Measurements from ENCODE around the gene RILPL2.
"Not testable (repeated sequence)": the region's sequence is repeated elsewhere in the genome, so short reads cannot be mapped to it uniquely, and the experiment has no call there.

Gene RILPL2

DNA sequence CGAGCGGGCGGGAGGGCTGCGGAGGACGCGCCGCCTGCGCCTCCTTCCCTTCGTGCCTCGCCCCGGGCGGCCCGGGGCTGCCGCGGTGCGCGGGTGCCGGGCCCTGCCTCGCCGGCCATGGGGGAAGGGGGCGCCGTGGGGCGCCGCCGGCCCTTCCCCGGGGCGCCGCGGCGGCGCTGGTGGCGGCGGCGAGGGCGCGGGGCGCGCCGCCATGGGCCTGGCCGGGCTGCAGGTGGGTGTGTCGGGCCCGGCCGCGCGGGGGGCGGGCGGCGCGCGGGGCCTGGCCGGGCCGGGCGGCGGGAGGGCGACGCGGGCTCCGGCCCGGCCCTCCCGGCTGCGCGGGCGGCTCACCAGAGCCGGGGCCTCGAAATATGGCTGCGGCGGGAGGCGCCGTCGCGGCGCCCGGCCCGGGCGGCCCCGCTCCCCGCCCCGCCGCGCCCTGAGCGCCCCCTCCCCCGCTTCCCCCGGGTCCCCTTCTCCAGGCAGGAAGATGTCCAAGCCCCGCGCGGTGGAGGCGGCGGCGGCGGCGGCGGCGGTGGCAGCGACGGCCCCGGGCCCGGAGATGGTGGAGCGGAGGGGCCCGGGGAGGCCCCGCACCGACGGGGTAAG lies 47.4 kb downstream of the RILPL2 start:
- Histone ChIP-seq H3K4me3 (ENCODE audit: low read depth, low read length) (no peak overlapping the region), H3K36me3 (ENCODE audit: control insufficient read depth, insufficient read depth, low read length) (no peaks in the 10 kb centered on the region), H3K27ac (no peak overlapping the region), H3K4me2 (ENCODE audit: low read length) (no peak overlapping the region), H3K79me2 (peaks cover 49% of the 10 kb centered on the region), H3K9me3 (ENCODE audit: control insufficient read depth, low read length) (no peaks in the 10 kb centered on the region), H3K4me1 (peaks cover 18% of the 10 kb centered on the region), H3K27me3 (ENCODE audit: control insufficient read depth, insufficient read depth, low read length) (no peaks in the 10 kb centered on the region), H2AFZ (no peak overlapping the region), H3K9ac (no peak overlapping the region)
- TF ChIP-seq CTCF (IDR thresholded peaks at IDR 0.05), result no peak

GRCh38 chr12:123388177-123388950 lies 48.1 kb downstream of the RILPL2 start:
- Histone ChIP-seq H3K4me1 (peaks cover 18% of the 10 kb centered on the region), H3K27me3 (ENCODE audit: control insufficient read depth, insufficient read depth, low read length) (no peaks in the 10 kb centered on the region), H3K9ac (peak overlapping the region; percentile 67), H3K36me3 (ENCODE audit: control insufficient read depth, insufficient read depth, low read length) (no peaks in the 10 kb centered on the region), H3K9me3 (ENCODE audit: control insufficient read depth, low read length) (no peaks in the 10 kb centered on the region), H3K79me2 (peaks cover 49% of the 10 kb centered on the region), H2AFZ (peak overlapping the region; percentile 97), H3K4me2 (ENCODE audit: low read length) (peak overlapping the region; percentile 80), H3K4me3 (ENCODE audit: low read depth, low read length) (peak overlapping the region; percentile 58), H3K27ac (peak overlapping the region; percentile 96)
- no peak for TF ChIP-seq CTCF (IDR thresholded peaks at IDR 0.05)

- H3K79me2 ChIP-seq, result peaks cover 45% of the 10 kb centered on the region
- peak overlapping the region; percentile 97 for H2AFZ ChIP-seq
- peak overlapping the region; percentile 1 for H3K4me2 ChIP-seq (ENCODE audit: low read length)
- no peak overlapping the region for H3K9ac ChIP-seq
- TF ChIP-seq CTCF (IDR thresholded peaks at IDR 0.05), result no peak
- peak overlapping the region; percentile 58 for H3K4me3 ChIP-seq (ENCODE audit: low read depth, low read length)
- peaks cover 18% of the 10 kb centered on the region for H3K4me1 ChIP-seq
- no peaks in the 10 kb centered on the region for H3K36me3 ChIP-seq (ENCODE audit: control insufficient read depth, insufficient read depth, low read length)
- no peaks in the 10 kb centered on the region for H3K27me3 ChIP-seq (ENCODE audit: control insufficient read depth, insufficient read depth, low read length)
- H3K9me3 ChIP-seq (ENCODE audit: control insufficient read depth, low read length), result no peaks in the 10 kb centered on the region
- H3K27ac ChIP-seq, result peak overlapping the region; percentile 96
Observed at GRCh38 chr12:123387508-123388176, 48.8 kb downstream of the RILPL2 start.

DNA sequence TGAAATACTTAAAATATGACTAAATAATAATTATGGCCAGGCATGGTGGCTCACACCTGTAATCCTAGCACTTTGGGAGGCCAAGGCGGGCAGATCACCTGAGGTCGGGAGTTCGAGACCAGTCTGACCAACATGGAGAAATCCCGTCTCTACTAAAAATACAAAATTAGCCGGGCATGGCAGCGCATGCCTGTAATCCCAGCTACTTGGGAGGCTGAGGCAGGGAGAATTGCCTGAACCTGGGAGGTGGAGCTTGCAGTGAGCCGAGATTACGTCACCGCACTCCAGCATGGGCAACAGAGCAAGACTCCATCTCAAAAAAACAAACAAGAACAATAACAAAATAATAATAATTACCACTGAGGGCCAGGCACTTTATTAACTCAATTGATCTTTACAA lies 50.9 kb downstream of the RILPL2 start:
- H3K9me3 ChIP-seq (ENCODE audit: control insufficient read depth, low read length); H2AFZ ChIP-seq; H3K27me3 ChIP-seq (ENCODE audit: control insufficient read depth, insufficient read depth, low read length); H3K27ac ChIP-seq; H3K36me3 ChIP-seq (ENCODE audit: control insufficient read depth, insufficient read depth, low read length); H3K4me3 ChIP-seq (ENCODE audit: low read depth, low read length); H3K4me2 ChIP-seq (ENCODE audit: low read length); H3K9ac ChIP-seq: not testable (repeated sequence)
- H3K4me1 ChIP-seq, result peaks cover 18% of the 10 kb centered on the region
- peaks cover 26% of the 10 kb centered on the region for H3K79me2 ChIP-seq

- no peaks in the 10 kb centered on the region for H3K36me3 ChIP-seq (ENCODE audit: control insufficient read depth, insufficient read depth, low read length)
- H3K9ac ChIP-seq, result no peak overlapping the region
- no peak overlapping the region for H3K27ac ChIP-seq
- H3K4me2 ChIP-seq (ENCODE audit: low read length), result peak overlapping the region; percentile 79
- peaks cover 14% of the 10 kb centered on the region for H3K4me1 ChIP-seq
- peak overlapping the region; percentile 77 for H2AFZ ChIP-seq
- H3K79me2 ChIP-seq, result peaks cover 20% of the 10 kb centered on the region
- no peak for TF ChIP-seq CTCF (IDR thresholded peaks at IDR 0.05)
- H3K4me3 ChIP-seq (ENCODE audit: low read depth, low read length), result peak overlapping the region; percentile 84
- H3K9me3 ChIP-seq (ENCODE audit: control insufficient read depth, low read length), result no peaks in the 10 kb centered on the region
- no peaks in the 10 kb centered on the region for H3K27me3 ChIP-seq (ENCODE audit: control insufficient read depth, insufficient read depth, low read length)
Observed at GRCh38 chr12:123384994-123385376, 51.5 kb downstream of the RILPL2 start.
